NAMALWA (cell line): ENCODE measurements around the gene SPAG5.

Experiments
- DNase-seq: peaks from one replicate; pipeline ENCODE4 v3.0.0-alpha.2; 2015; ENCODE audit warnings: low spot score

Gene SPAG5

GRCh38 chr17:28547096-28547622 lies 51.7 kb downstream of the SPAG5 start:
- DNase-seq: no peak

- DNase-seq: no peak
These were observed 52.9 kb downstream of the SPAG5 start for GRCh38 chr17:28545787-28546415.

- DNase-seq: no peak
These were observed 53.7 kb downstream of the SPAG5 start for GRCh38 chr17:28545141-28545503.

DNA sequence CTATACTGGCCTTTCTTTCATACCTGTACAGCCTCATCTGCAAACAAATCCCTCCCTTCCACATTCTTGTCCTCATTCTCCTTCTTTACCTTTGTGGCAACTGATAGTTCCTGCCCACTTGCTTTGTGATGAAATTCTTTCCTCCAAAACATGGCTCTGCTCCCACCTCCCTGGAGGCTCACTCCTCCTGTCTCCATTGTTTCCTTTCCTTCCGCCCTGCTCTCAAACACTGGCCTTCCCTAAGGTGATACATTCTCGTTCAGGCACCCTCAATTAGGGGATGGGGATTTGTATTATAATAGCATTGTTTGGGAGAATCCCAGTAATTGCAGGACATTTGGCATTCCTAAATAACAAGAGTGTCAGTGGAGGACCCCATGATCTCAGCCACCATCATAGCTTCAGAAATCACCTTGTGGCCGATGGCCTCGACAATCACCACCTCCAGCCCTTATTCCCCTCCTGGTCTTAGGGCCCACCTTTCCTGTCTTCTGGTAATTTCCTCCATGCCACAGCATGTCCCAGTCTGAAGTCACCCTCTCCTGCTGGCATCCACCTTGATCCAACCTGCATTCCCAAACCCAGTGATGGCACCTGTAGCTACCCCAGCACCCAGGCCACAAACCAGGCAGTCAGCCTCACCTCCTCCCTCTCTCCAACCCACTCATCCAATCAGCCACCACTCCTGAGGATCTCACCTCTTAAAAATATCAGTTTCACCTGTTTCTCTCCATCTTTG lies 54.3 kb downstream of the SPAG5 start:
- no peak for DNase-seq

DNA sequence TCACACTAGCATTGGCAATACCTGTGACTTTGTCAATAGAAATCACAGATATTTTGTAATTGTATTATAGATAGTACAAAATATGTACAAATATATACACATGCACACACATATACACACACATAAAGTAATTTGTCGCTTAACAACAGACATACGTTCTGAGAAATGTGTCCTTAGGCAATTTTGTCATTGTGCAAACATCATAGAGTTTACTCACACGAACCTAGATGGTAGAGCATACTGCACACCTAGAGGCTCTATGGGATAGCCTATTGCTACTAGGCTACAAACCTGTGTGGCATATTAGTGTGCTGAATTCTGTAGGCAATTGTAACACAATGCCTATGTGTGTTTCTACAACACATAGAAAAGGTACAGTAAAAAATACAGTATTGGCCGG lies 57.4 kb downstream of the SPAG5 start:
- no peak for DNase-seq

DNA sequence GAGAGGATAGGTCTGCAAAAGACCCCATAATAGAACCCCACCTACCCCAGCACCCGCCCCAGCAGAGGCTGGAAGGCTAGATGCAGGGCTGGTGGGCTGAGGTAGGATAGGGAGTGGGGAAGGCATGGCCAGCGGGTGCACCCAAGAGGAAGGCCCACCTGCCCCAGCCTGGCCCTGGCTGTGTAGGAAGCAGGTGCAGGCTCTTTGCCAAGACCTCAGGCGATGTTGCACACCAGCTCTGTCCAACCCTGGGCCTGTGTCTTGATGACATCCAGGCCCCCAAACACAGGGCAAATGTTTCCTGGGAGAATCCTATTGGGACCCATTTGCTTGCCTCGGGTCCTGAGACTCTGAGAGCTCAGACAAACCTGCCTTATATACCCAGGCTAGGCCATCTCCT lies 58.6 kb downstream of the SPAG5 start:
- no peak for DNase-seq

GRCh38 chr17:28538296-28538895 lies 60.4 kb downstream of the SPAG5 start:
- DNase-seq: no peak

GRCh38 chr17:28537219-28537610 lies 61.6 kb downstream of the SPAG5 start:
- no peak for DNase-seq

- no peak for DNase-seq
These were observed 62.1 kb downstream of the SPAG5 start for GRCh38 chr17:28536532-28537218.

DNA sequence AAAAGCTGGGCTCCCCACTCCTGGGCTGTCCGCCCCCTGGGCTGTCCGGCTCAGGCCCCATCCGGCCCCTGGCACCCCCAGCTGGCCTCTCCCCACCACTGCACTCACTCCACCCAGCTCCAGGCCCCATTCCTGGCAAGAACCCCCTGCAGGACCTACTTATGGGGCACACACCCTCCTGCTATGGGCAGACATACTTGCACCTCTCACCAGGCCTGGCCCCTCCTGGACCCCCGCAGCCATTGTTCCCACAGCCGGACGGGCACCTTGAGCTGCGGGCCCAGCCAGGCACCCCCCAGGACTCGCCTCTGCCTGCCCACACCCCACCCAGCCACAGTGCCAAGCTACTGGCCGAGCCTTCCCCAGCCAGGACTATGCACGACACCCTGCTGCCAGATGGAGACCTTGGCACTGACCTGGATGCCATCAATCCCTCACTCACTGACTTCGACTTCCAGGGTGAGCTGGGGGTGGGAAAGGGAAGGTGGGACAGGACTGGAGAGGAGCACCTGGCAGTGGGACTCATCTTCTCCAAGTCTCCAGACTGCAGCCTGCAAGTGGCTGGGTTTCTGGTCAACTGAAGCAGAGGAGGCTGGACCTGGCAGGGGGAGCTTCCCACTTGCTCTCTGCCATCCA lies 64.0 kb downstream of the SPAG5 start:
- no peak for DNase-seq

DNA sequence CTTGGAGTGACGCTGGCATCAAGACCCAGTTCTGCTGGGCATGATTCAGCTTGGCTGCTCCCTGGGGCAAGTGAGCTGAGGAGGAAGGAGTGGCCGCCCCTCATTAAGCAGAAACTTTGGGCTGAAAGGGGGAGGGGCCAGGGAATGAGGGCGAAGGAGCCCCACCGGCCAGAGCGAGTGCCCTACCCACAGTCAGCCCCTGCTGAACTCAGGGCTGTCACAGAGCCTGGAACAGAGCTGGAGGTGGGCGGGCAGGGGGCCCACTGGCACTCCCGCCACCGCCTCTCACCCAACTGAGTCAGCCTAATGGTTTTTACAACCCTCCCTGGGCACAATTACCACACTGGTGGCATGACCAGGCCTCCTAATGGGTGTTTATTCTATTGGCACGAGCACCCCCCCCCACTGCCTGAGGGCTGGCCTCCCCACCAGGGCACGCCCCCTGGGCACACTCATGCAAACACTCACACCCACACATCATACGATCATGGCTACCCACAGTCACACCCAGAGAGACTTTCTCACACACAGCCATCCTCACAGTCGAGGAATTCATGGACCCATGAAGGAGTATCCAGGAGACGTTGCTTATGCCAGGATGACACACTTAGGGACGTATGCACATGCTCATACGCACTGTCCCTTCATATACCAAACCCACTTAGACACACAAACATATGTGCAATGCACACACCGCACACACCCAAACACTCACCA lies 65.6 kb downstream of the SPAG5 start:
- DNase-seq: no peak

DNA sequence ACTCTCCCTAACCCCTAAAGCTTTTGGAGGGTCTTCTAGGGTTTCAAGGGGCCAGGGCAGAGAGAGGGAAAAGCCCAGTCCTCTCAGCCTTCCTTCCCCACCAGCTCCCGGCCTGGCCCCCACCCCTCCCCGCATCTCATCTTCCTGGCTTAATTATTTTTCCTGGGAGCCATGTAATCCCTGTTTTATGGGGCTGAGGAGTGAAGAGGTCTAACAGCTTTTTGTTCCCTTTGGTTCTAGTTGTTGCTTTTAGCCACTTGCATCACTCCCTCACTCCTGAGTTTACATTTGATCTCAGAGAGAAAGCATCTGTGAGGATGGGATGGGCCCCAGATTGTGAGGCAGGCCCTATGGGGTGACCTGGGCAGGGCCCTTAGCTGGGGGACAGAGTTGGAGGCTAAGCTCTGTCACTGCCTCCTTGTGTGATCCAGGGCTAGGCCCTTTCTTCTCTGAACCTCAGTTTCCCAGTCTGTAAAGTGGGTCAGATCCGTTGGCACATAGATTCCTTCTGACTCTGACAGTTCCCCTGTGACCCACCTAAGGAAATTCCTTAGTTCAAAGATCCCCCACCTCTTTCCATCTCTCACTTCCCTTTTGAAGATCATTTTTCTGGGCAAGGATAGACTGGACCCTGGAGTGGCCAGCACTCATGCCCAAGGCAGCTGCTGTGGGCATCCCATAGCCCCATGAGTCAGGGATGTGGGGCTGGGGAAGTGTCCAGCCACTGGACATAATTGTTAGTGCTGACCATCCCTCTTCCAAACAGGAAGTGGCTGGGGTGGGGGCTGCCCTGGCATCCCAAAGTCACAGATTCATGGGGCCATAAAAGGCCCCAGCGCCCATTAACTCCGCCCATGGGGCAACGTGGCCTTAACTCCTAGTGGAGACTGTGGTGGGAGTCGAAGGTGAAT lies 66.5 kb downstream of the SPAG5 start:
- no peak for DNase-seq

GRCh38 chr17:28530926-28531325 lies 67.9 kb downstream of the SPAG5 start:
- no peak for DNase-seq

GRCh38 chr17:28530250-28530649 lies 68.6 kb downstream of the SPAG5 start:
- DNase-seq: no peak

GRCh38 chr17:28529013-28529400 lies 69.8 kb downstream of the SPAG5 start:
- DNase-seq: no peak

DNA sequence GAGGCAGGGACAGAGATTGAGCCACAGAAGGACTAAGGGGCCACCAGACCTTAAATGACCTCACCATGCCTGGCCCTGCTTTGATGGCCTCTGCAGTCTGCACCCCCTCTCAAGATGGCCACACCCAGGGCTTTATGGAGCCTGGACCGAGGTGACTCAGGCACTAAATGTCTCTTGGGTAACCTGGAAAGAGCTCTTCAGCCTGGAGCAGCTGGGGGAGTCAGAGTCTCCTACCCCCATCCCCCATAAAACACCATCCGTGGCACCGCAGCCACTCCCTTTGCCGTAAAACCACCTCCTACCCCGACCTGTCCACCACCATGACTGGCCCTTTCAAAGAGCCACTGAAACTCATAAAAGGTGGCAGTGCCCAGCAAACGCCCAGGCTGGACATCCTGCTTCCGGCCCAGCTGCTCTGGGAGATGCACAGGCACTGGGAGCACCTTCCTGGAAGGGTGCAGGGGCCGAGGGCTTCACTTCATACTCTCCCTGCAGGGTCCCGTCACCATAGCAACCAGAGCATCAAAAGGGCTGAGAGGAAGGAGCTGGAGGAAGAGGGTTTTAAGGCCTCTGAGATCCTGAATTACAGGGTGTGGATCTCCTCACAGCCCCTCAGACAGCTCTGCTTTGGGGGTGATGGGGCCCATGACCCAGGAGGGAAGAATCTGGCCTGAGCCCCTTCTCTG lies 70.4 kb downstream of the SPAG5 start:
- DNase-seq: no peak

DNA sequence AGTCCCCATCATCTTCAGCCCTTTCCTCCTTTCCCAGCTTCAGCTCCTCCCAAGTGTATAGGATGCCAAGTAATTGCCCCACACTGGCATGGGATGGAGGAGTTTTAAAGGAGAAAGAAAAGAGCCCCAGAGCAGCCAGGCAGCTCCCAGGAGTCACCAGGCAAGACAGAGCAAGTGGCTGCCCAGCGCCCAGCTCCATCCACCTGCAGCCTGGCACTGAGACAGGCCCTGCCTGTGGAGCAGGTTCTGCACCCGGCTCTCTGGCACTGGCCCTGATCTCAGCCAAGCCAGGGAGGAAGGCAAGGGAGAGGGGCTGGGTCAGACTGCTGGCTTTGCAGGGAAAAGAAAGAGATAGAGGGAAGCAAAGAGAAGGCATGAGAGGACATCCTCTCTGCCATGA lies 71.0 kb downstream of the SPAG5 start:
- no peak for DNase-seq
